ENCODE data around the gene SDF2. TPM values are rescaled to one million over a fixed set of nuclear protein-coding genes. Genes with fewer than 3 reads are reported as not detected.

Gene SDF2
- total and polyA plus RNA-seq, 3 donors from 2014 or later, result 59.7 to 65.0 (median 64.6) TPM

- no peak for DNase-seq
- 78% methylated on average over 15 to 16 of the region's 16 CpGs for WGBS, 2 donors
- TF ChIP-seq POLR2A (IDR thresholded peaks at IDR 0.05) (no peak), CTCF (IDR thresholded peaks at IDR 0.05) (no peak)
- no peaks in the 10 kb centered on the region for H3K4me1 ChIP-seq
- intact Hi-C loops (cut with DNase I; ENCODE audit: low total_unique reads), result no loop called here
- H3K27me3 ChIP-seq, result no peaks in the 10 kb centered on the region
- no peaks in the 10 kb centered on the region for H3K36me3 ChIP-seq (ENCODE audit: low read depth, missing control alignments)
- H3K4me3 ChIP-seq, result no peak overlapping the region
- no peak overlapping the region for H3K27ac ChIP-seq
- H3K9me3 ChIP-seq, result no peaks in the 10 kb centered on the region
Observed at GRCh38 chr17:28703552-28704218, 42.0 kb upstream of the SDF2 start.

DNA sequence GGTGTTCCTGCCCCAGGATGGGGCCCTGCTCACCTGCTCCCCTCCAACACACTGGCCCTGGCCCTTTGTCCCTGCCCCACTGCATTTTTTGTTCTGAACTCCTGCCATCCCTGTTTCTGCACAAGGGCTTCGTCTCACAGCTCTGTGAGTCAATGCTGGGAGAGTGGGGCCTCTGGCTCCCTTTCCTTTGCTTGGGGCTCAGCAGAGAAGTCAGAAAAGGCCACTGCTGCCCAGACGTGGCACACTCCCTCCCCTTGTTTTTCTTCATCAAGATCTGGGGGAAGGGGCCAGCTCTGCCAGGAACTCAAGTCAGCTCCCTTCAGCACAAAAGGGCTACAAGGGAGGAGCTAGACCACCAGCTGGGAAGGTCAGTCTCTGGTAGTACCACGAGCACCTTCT, 41.0 kb upstream of the SDF2 start:
- Histone ChIP-seq H3K27ac (no peak overlapping the region), H3K36me3 (ENCODE audit: low read depth, missing control alignments) (no peaks in the 10 kb centered on the region), H3K27me3 (no peaks in the 10 kb centered on the region), H3K4me1 (no peaks in the 10 kb centered on the region), H3K9me3 (no peaks in the 10 kb centered on the region), H3K4me3 (no peak overlapping the region)
- 55 to 68% methylated on average over 3 of the region's 3 CpGs for WGBS, 2 donors
- TF ChIP-seq POLR2A (IDR thresholded peaks at IDR 0.05) (no peak), CTCF (IDR thresholded peaks at IDR 0.05) (no peak)
- intact Hi-C loops (cut with DNase I; ENCODE audit: low total_unique reads), result no loop called here
- DNase-seq, result no peak

- TF ChIP-seq POLR2A (IDR thresholded peaks at IDR 0.05) (no peak), CTCF (IDR thresholded peaks at IDR 0.05) (no peak)
- H3K27ac ChIP-seq, result no peak overlapping the region
- no peaks in the 10 kb centered on the region for H3K36me3 ChIP-seq (ENCODE audit: low read depth, missing control alignments)
- WGBS, 2 donors, result 71 to 88% methylated on average over 10 of the region's 10 CpGs
- intact Hi-C loops (cut with DNase I; ENCODE audit: low total_unique reads), result no loop called here
- H3K4me1 ChIP-seq, result no peaks in the 10 kb centered on the region
- no peaks in the 10 kb centered on the region for H3K27me3 ChIP-seq
- no peak overlapping the region for H3K4me3 ChIP-seq
- no peaks in the 10 kb centered on the region for H3K9me3 ChIP-seq
- no peak for DNase-seq
Observed at GRCh38 chr17:28702026-28702751, 40.5 kb upstream of the SDF2 start.

- no peak for TF ChIP-seq CTCF (IDR thresholded peaks at IDR 0.05)
- no peak for TF ChIP-seq POLR2A (IDR thresholded peaks at IDR 0.05)
- H3K4me3 ChIP-seq, result no peak overlapping the region
- H3K27ac ChIP-seq, result no peak overlapping the region
- H3K36me3 ChIP-seq (ENCODE audit: low read depth, missing control alignments), result no peaks in the 10 kb centered on the region
- intact Hi-C loops (cut with DNase I; ENCODE audit: low total_unique reads), result no loop called here
- no peak for DNase-seq
- no peaks in the 10 kb centered on the region for H3K27me3 ChIP-seq
- WGBS, 2 donors, result 86 to 93% methylated on average over 7 to 10 of the region's 10 CpGs
- no peaks in the 10 kb centered on the region for H3K9me3 ChIP-seq
- H3K4me1 ChIP-seq, result no peaks in the 10 kb centered on the region
Observed at GRCh38 chr17:28700830-28701492, 39.3 kb upstream of the SDF2 start.
